HepG2 (cell line): ENCODE results near the gene RHBDD2. TPM values are rescaled to one million over a fixed set of nuclear protein-coding genes. Genes with fewer than 3 reads are reported as not detected.

Source experiments
- EP300 ChIP-seq, 3 experiments: sonication (generic) in 1 of 3; formaldehyde crosslinking in 1 of 3; IDR thresholded peaks; 2 replicates each; pipeline versions ENCODE4 v1.5.1 to v1.6.1; 2011 to 2020; ENCODE audit warnings: low read depth in 2 of 3, low read length in 2 of 3, borderline replicate concordance in 1 of 3, improper control_type of control experiment in 1 of 3, mild to moderate bottlenecking in 1 of 3, missing genetic modification reagents in 1 of 3, moderate library complexity in 1 of 3
- GABPA ChIP-seq, 2 experiments: IDR thresholded peaks; 2 replicates each; pipeline ENCODE4 v1.6.1; 2011 to 2016; ENCODE audit warnings: low read depth in 2 of 2, low read length in 1 of 2, missing biosample characterization in 1 of 2, missing genetic modification characterization in 1 of 2
- HNF4G ChIP-seq, 2 experiments: sonication (generic) in 1 of 2; formaldehyde crosslinking in 1 of 2; IDR thresholded peaks; 2 replicates each; pipeline versions ENCODE4 v1.4.0 to v1.6.1; 2011 to 2020; ENCODE audit warnings: borderline replicate concordance in 2 of 2, low read depth in 2 of 2, mild to moderate bottlenecking in 2 of 2, low read length in 1 of 2, missing genetic modification reagents in 1 of 2, moderate library complexity in 1 of 2
- ISL2 ChIP-seq: sonication (generic); formaldehyde crosslinking; IDR thresholded peaks from 2 replicates; pipeline ENCODE4 v1.5.0; 2020; ENCODE audit warnings: missing genetic modification reagents
- NCOA2 ChIP-seq: sonication (generic); formaldehyde crosslinking; IDR thresholded peaks from 2 replicates; pipeline ENCODE4 v1.8.0; 2022; ENCODE audit warnings: inconsistent platforms
- NR2F6 ChIP-seq, 2 experiments: IDR thresholded peaks; 2 replicates each; pipeline ENCODE4 v1.6.1; 2016; ENCODE audit warnings: antibody characterized with exemption in 1 of 2, mild to moderate bottlenecking in 1 of 2
- RFX5 ChIP-seq: IDR thresholded peaks from 2 replicates; pipeline ENCODE4 v1.6.1; 2011; ENCODE audit warnings: low read depth, low read length, improper control_type of control experiment
- SKI ChIP-seq: fragments of 450-650 bp; IDR thresholded peaks from one replicate; pipeline ENCODE4 v1.6.1; 2018; ENCODE audit warnings: mild to moderate bottlenecking; ENCODE audit not compliant: partially characterized antibody
- SP1 ChIP-seq, 2 experiments: fragments of 450-650 bp in 1 of 2; sonication (generic) in 1 of 2; formaldehyde crosslinking in 1 of 2; IDR thresholded peaks; 2 replicates each; pipeline versions ENCODE4 v1.4.0 to v1.6.1; 2016 to 2020; ENCODE audit warnings: missing genetic modification reagents in 1 of 2
- ZNF468 ChIP-seq: sonication (generic); formaldehyde crosslinking; IDR thresholded peaks from 2 replicates; pipeline ENCODE4 v1.8.0; 2022; ENCODE audit warnings: mild to moderate bottlenecking, moderate library complexity, missing genetic modification reagents
- ZNF615 ChIP-seq: sonication (generic); formaldehyde crosslinking; IDR thresholded peaks from 2 replicates; pipeline ENCODE4 v1.5.0; 2020; ENCODE audit warnings: mild to moderate bottlenecking, missing genetic modification reagents, borderline replicate concordance
- ZNF709 ChIP-seq: sonication (generic); formaldehyde crosslinking; IDR thresholded peaks from 2 replicates; pipeline ENCODE4 v1.5.0; 2020; ENCODE audit warnings: mild to moderate bottlenecking, missing genetic modification reagents
- polyA plus RNA-seq, 8 experiments: library from polyadenylated mRNA; depleted of rRNA in 3 of 8; stranded (reverse) in 7 of 8; unstranded in 1 of 8; fragments of >200 nt; fragmentation: Illumina TruSeq in 4 of 8; extraction: Trizol in 4 of 8; gene quantifications; 2 replicates each; pipeline versions ENCODE4 v1.2.1 to v1.2.3, GENCODE V29; 2011 to 2016; ENCODE audit warnings: low read depth in 4 of 8, missing spikeins in 1 of 8, mixed read lengths in 1 of 8; ENCODE audit not compliant: insufficient read depth in 1 of 8
- total RNA-seq, 5 experiments: library from RNA; depleted of rRNA; stranded (reverse); fragments of >200 nt; fragmentation: Illumina TruSeq; extraction: Trizol; gene quantifications; 2 replicates each; pipeline ENCODE4 v1.2.3, GENCODE V29; 2016; ENCODE audit warnings: low read depth in 1 of 5
- TF ChIP-seq, protein P1 (sequence below): sonication (generic); formaldehyde crosslinking; IDR thresholded peaks from 2 replicates; pipeline ENCODE4 v1.8.0; 2022; ENCODE audit warnings: mild to moderate bottlenecking, missing genetic modification reagents; ENCODE audit not compliant: insufficient replicate concordance
- TF ChIP-seq, protein P2 (sequence below): sonication (generic); formaldehyde crosslinking; IDR thresholded peaks from 2 replicates; pipeline ENCODE4 v1.5.0; 2020; ENCODE audit warnings: mild to moderate bottlenecking, missing genetic modification reagents
- TF ChIP-seq, protein P3 (sequence below): sonication (generic); formaldehyde crosslinking; IDR thresholded peaks from 2 replicates; pipeline ENCODE4 v1.4.0; 2020; ENCODE audit warnings: mild to moderate bottlenecking, low read depth, missing genetic modification reagents
- TF ChIP-seq, protein P4 (sequence below): sonication (generic); formaldehyde crosslinking; IDR thresholded peaks from 2 replicates; pipeline ENCODE4 v1.9.0; 2021; ENCODE audit warnings: missing genetic modification reagents, borderline replicate concordance
- TF ChIP-seq, protein P5 (sequence below): sonication (generic); formaldehyde crosslinking; IDR thresholded peaks from 2 replicates; pipeline ENCODE4 v1.4.0; 2020; ENCODE audit warnings: missing genetic modification reagents

The RHBDD2 gene
- total and polyA plus RNA-seq, 2 of the 13 experiments (the other 11 are each of a cell fraction or from before 2014, with no cell fraction given) = 23.1 to 26.4 TPM

DNA sequence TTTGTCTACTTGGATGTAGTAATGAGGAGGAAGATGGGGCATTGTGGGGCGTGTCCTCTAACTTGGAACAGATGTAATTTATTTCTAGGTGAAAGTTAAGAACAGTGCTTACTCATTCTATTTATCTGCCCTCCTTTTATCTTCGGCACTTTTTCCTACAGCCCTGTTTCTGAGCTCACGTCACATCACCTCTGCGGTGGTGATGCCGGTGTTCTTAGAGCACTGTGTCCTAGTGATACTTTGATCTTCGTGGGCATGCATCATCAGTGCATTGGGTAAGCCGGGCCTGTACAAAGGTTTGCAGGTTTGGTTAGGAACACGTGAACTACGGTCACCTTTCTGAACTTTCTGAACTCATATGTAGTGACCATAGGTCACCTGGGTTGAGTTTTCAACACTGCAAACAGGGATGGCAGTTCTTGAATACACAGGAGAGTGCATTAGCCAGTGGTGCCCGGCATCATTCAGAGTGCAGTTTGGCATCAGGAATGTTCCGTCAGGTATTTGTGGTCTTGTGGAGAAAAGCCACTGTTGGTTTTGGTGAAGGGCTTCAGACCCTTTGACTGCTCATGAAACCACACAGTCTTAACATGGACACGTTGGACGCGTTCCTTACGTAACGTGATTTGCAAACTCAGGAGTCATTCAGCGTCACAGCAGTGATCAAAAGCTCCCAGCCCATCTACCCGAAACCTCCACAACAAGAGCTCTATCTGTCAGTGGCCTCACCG, 41.8 kb downstream of the RHBDD2 start (continued):
- TF ChIP-seq, protein P1, sequence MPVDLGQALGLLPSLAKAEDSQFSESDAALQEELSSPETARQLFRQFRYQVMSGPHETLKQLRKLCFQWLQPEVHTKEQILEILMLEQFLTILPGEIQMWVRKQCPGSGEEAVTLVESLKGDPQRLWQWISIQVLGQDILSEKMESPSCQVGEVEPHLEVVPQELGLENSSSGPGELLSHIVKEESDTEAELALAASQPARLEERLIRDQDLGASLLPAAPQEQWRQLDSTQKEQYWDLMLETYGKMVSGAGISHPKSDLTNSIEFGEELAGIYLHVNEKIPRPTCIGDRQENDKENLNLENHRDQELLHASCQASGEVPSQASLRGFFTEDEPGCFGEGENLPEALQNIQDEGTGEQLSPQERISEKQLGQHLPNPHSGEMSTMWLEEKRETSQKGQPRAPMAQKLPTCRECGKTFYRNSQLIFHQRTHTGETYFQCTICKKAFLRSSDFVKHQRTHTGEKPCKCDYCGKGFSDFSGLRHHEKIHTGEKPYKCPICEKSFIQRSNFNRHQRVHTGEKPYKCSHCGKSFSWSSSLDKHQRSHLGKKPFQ = peak; percentile 84
- TF ChIP-seq HNF4G (IDR thresholded peaks at IDR 0.05; ENCODE audit: borderline replicate concordance, low read depth, low read length) (peak; percentile 99), HNF4G (CRISPR knock-in tag; IDR thresholded peaks at IDR 0.05; ENCODE audit: borderline replicate concordance, low read depth) (peak; percentile 99), ZNF709 (peak; percentile 80; the same call in 1 of the 2 replicates), ZNF468 (no peak), SP1 (IDR thresholded peaks at IDR 0.05) (no peak), SP1 (CRISPR knock-in tag; IDR thresholded peaks at IDR 0.05) (no peak), SKI (peak; percentile 82), EP300 (IDR thresholded peaks at IDR 0.05; ENCODE audit: low read depth in 2 of 2, low read length in 2 of 2) (peak; percentile 94 to 96), EP300 (CRISPR knock-in tag; IDR thresholded peaks at IDR 0.05; ENCODE audit: borderline replicate concordance) (peak; percentile 98), NR2F6 (IDR thresholded peaks at IDR 0.05) (peak; percentile 97), NR2F6 (CRISPR knock-in tag; IDR thresholded peaks at IDR 0.05) (peak; percentile 98), RFX5 (no peak), GABPA (IDR thresholded peaks at IDR 0.05; ENCODE audit: low read depth, low read length) (no peak), GABPA (CRISPR knock-in tag; IDR thresholded peaks at IDR 0.05; ENCODE audit: low read depth) (no peak; the same call in 1 of the 2 replicates), ZNF615 (CRISPR knock-in tag) (no peak), ISL2 (peak; percentile 94), NCOA2 (CRISPR knock-in tag) (peak; percentile 97)
- TF ChIP-seq, protein P2, sequence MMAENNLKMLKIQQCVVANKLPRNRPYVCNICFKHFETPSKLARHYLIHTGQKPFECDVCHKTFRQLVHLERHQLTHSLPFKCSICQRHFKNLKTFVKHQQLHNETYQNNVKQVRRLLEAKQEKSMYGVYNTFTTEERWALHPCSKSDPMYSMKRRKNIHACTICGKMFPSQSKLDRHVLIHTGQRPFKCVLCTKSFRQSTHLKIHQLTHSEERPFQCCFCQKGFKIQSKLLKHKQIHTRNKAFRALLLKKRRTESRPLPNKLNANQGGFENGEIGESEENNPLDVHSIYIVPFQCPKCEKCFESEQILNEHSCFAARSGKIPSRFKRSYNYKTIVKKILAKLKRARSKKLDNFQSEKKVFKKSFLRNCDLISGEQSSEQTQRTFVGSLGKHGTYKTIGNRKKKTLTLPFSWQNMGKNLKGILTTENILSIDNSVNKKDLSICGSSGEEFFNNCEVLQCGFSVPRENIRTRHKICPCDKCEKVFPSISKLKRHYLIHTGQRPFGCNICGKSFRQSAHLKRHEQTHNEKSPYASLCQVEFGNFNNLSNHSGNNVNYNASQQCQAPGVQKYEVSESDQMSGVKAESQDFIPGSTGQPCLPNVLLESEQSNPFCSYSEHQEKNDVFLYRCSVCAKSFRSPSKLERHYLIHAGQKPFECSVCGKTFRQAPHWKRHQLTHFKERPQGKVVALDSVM (CRISPR knock-in tag) = peak; percentile 81
- TF ChIP-seq, protein P3, sequence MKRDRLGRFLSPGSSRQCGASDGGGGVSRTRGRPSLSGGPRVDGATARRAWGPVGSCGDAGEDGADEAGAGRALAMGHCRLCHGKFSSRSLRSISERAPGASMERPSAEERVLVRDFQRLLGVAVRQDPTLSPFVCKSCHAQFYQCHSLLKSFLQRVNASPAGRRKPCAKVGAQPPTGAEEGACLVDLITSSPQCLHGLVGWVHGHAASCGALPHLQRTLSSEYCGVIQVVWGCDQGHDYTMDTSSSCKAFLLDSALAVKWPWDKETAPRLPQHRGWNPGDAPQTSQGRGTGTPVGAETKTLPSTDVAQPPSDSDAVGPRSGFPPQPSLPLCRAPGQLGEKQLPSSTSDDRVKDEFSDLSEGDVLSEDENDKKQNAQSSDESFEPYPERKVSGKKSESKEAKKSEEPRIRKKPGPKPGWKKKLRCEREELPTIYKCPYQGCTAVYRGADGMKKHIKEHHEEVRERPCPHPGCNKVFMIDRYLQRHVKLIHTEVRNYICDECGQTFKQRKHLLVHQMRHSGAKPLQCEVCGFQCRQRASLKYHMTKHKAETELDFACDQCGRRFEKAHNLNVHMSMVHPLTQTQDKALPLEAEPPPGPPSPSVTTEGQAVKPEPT (CRISPR knock-in tag) = 0 out of 2 replicates have a peak, but pooled peaks have one; percentile 21
- TF ChIP-seq, protein P4, sequence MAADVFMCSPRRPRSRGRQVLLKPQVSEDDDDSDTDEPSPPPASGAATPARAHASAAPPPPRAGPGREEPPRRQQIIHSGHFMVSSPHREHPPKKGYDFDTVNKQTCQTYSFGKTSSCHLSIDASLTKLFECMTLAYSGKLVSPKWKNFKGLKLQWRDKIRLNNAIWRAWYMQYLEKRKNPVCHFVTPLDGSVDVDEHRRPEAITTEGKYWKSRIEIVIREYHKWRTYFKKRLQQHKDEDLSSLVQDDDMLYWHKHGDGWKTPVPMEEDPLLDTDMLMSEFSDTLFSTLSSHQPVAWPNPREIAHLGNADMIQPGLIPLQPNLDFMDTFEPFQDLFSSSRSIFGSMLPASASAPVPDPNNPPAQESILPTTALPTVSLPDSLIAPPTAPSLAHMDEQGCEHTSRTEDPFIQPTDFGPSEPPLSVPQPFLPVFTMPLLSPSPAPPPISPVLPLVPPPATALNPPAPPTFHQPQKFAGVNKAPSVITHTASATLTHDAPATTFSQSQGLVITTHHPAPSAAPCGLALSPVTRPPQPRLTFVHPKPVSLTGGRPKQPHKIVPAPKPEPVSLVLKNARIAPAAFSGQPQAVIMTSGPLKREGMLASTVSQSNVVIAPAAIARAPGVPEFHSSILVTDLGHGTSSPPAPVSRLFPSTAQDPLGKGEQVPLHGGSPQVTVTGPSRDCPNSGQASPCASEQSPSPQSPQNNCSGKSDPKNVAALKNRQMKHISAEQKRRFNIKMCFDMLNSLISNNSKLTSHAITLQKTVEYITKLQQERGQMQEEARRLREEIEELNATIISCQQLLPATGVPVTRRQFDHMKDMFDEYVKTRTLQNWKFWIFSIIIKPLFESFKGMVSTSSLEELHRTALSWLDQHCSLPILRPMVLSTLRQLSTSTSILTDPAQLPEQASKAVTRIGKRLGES = peak; percentile 93
- TF ChIP-seq, protein P5, sequence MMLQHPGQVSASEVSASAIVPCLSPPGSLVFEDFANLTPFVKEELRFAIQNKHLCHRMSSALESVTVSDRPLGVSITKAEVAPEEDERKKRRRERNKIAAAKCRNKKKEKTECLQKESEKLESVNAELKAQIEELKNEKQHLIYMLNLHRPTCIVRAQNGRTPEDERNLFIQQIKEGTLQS = peak; percentile 93
